Cardiac muscle cell (in vitro differentiated cells and primary cell): Measurements from ENCODE around the gene ELAVL1. TPM values are rescaled to one million over a fixed set of nuclear protein-coding genes. Genes with fewer than 3 reads are reported as not detected.

Source experiments
- DNase-seq, 2 donors: peaks; one replicate each; pipeline versions ENCODE4 v3.0.0 to v3.0.0-alpha.2; 2010 to 2017; ENCODE audit warnings: low read depth in 1 of 2, low spot score in 1 of 2
- H3K27ac ChIP-seq: fragments of 200-600 bp; sonication (generic); 2 replicates; pipeline ENCODE4 v1.5.1; 2016
- H3K27me3 ChIP-seq: fragments of 200-600 bp; sonication (generic); 2 replicates; pipeline ENCODE4 v1.6.0; 2016; ENCODE audit warnings: control low read depth
- H3K36me3 ChIP-seq: fragments of 200-600 bp; sonication (generic); 2 replicates; pipeline ENCODE4 v1.5.1; 2016; ENCODE audit warnings: control low read depth
- H3K4me1 ChIP-seq: fragments of 200-600 bp; sonication (generic); 2 replicates; pipeline ENCODE4 v1.8.1; 2017; ENCODE audit warnings: low read depth, mild to moderate bottlenecking, mixed run types
- H3K4me3 ChIP-seq: fragments of 200-600 bp; sonication (generic); 2 replicates; pipeline ENCODE4 v1.5.1; 2016; ENCODE audit warnings: mild to moderate bottlenecking
- H3K9me3 ChIP-seq: fragments of 200-600 bp; sonication (generic); 2 replicates; pipeline ENCODE4 v1.5.1; 2017; ENCODE audit warnings: low read depth, mild to moderate bottlenecking, control low read depth
- polyA plus RNA-seq: library from polyadenylated mRNA; unstranded; fragments of >200 nt; fragmentation: Nextera tagmentation; extraction: Ambion mirVana; gene quantifications from 2 replicates; pipeline ENCODE4 v1.2.1, GENCODE V29; 2016
- total RNA-seq: library from RNA; depleted of rRNA; stranded (reverse); fragments of >200 nt; gene quantifications from 2 replicates; pipeline ENCODE4 v1.2.3, GENCODE V29; 2016
- TF ChIP-seq, protein P1 (sequence below): IDR thresholded peaks from 2 replicates; pipeline ENCODE4 v1.5.1; 2012; ENCODE audit warnings: low read depth, mild to moderate bottlenecking, low read length

The ELAVL1 gene
- total and polyA plus RNA-seq, 2 experiments from 2014 or later: 66.5 to 104 TPM

DNA sequence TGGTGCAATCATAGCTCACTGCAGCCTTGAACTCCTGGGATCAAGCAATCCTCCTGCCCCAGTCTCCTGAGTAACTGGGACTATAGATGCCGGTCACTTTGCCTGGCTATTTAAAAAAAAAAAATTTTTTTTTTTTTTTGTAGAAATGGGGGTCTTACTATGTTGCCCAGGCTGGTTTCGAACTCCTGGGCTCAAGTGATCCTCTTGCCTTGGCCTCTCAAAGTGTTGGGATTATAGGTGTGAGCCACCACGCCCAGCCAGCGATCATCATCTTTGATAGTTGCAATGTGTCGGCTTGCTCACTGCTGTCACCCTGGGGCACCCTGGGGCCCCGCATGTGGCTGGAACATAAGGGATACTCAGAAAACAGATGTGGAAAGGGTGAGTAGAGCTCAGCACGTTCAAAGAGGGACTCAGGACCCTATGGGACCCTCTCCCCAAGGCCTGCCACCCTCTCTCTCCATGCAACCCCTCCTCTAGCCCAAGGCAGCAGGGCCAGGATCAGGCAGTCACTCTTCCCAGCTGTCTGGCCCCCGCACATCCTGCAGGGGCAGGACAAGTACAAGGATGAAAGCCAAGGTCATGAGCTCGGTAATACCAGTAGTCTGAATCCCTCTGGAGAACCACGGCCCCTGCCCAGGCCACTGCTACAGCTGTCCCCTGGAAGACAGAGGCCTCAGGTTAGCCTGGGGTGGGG, 40.6 kb upstream of the ELAVL1 start:
- TF ChIP-seq, protein P1, sequence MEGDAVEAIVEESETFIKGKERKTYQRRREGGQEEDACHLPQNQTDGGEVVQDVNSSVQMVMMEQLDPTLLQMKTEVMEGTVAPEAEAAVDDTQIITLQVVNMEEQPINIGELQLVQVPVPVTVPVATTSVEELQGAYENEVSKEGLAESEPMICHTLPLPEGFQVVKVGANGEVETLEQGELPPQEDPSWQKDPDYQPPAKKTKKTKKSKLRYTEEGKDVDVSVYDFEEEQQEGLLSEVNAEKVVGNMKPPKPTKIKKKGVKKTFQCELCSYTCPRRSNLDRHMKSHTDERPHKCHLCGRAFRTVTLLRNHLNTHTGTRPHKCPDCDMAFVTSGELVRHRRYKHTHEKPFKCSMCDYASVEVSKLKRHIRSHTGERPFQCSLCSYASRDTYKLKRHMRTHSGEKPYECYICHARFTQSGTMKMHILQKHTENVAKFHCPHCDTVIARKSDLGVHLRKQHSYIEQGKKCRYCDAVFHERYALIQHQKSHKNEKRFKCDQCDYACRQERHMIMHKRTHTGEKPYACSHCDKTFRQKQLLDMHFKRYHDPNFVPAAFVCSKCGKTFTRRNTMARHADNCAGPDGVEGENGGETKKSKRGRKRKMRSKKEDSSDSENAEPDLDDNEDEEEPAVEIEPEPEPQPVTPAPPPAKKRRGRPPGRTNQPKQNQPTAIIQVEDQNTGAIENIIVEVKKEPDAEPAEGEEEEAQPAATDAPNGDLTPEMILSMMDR: no peak
- no peak for DNase-seq
- H3K27ac ChIP-seq: no peak overlapping the region
- H3K4me3 ChIP-seq: no peak overlapping the region
- H3K9me3 ChIP-seq: no peaks in the 10 kb centered on the region
- H3K4me1 ChIP-seq: no peaks in the 10 kb centered on the region
- H3K36me3 ChIP-seq: no peaks in the 10 kb centered on the region
- H3K27me3 ChIP-seq: peaks cover 3% of the 10 kb centered on the region

DNA sequence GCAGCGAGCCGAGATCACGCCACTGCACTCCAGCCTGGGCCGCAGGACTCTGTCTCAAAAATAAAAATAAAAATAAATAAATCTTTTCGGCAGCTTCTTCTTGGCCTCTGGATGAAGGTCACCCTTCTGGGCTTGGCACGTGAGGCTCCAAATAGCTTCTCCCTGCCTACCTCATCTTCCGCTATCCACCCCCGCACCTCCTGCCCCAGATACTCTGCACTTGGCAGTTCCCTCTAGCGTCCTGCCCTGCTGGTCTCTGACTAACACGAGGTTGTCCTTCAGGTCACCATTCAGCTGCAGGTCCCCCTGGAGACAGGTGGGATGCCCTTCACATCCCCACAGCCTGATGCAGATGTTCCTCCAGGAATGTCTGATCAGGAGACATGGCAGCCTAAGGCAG, 38.6 kb upstream of the ELAVL1 start:
- H3K27ac ChIP-seq: no peak overlapping the region
- H3K4me1 ChIP-seq: no peaks in the 10 kb centered on the region
- H3K36me3 ChIP-seq: no peaks in the 10 kb centered on the region
- no peak overlapping the region for H3K4me3 ChIP-seq
- H3K27me3 ChIP-seq: no peaks in the 10 kb centered on the region
- no peaks in the 10 kb centered on the region for H3K9me3 ChIP-seq
- no peak for DNase-seq
- TF ChIP-seq, protein P1: no peak

DNA sequence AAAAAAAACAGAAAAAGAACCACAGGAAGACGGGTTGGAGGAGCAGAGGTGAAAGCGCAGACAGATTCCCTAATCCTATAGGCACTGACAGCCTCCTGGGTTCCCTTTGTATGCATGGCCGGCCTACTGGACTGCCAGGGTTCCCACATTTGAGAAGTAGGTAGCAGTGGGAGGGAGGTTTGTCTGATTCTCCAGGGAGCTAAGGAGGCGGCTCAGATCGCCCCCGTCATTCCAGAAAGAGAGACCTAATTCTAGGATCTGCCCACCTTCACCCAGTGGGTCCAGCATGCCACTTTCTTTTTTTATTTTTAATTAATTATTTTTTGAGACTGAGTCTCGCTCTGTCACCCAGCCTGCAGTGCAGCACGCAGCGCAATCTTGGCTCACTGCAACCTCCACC, 37.5 kb upstream of the ELAVL1 start:
- H3K27me3 ChIP-seq: no peaks in the 10 kb centered on the region
- DNase-seq: no peak
- TF ChIP-seq, protein P1: no peak
- H3K4me1 ChIP-seq: no peaks in the 10 kb centered on the region
- H3K27ac ChIP-seq: no peak overlapping the region
- H3K36me3 ChIP-seq: no peaks in the 10 kb centered on the region
- no peak overlapping the region for H3K4me3 ChIP-seq
- no peaks in the 10 kb centered on the region for H3K9me3 ChIP-seq

DNA sequence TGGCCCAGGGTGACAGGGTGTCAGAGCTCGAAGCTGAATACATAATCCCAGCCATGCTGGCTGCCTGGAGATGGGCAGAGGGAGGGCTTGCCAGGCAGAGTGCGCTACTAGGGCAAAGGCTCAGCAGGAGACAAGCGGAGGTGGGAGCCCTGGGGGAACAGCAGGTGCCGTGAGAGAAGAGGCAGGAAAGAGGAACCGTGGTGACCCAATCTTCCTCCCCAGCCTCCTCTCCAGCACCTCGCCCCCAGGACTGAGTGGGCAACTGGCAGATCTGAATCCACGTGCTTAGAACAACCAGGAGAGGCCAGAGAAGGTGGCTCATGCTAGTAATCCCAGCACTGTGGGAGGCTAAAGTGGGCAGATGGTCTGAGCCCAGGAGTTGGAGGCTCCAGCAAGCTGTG, 36.1 kb upstream of the ELAVL1 start:
- Histone ChIP-seq H3K36me3 (no peaks in the 10 kb centered on the region), H3K27ac (no peak overlapping the region), H3K4me3 (no peak overlapping the region), H3K27me3 (no peaks in the 10 kb centered on the region), H3K4me1 (no peaks in the 10 kb centered on the region), H3K9me3 (no peaks in the 10 kb centered on the region)
- TF ChIP-seq, protein P1: no peak
- no peak for DNase-seq

DNA sequence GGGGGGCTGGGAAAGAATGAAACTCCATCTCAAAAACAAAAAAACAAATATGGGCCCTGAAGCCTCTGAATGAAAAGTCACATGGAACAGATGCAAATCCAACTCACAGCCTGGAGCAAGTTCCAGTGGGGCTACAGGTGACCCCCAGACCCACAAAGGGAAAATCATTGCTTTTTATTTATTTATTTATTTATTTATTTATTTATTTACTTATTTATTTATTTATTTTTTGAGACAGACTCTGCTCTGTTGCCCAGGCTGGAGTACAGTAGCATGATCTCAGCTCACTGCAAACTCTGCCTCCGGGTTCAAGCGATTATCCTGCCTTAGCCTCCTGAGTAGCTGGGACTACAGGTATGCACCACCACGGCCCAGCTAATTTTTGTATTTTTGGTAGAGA, 33.8 kb upstream of the ELAVL1 start:
- Histone ChIP-seq H3K4me3 (no peak overlapping the region), H3K9me3 (no peaks in the 10 kb centered on the region), H3K36me3 (no peaks in the 10 kb centered on the region), H3K27ac (no peak overlapping the region), H3K4me1 (peaks cover under 1% of the 10 kb centered on the region), H3K27me3 (no peaks in the 10 kb centered on the region)
- TF ChIP-seq, protein P1: no peak
- DNase-seq: no peak
